ENCODE measurements around the gene LARP4B.

LARP4B gene

DNA sequence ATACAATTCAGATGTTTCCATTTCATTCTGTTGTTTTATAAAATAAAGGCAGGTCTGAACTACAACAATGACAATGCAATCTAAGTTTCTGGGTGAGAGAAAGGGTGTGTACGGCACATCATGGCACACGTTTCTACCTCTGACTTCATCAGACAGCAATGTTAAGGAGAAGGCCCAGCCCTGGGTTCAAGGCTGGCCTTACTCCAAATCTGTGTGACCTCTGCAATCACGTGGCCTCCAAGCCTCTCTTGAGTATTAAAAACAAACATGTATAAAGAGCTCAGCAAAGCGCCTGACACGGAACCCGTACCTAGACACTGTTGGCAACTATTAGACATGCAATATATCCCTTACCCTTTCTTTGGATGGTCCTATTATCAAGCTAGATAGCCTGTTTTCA is 114.1 kb downstream of the LARP4B start:
- TF ChIP-seq, protein P1, sequence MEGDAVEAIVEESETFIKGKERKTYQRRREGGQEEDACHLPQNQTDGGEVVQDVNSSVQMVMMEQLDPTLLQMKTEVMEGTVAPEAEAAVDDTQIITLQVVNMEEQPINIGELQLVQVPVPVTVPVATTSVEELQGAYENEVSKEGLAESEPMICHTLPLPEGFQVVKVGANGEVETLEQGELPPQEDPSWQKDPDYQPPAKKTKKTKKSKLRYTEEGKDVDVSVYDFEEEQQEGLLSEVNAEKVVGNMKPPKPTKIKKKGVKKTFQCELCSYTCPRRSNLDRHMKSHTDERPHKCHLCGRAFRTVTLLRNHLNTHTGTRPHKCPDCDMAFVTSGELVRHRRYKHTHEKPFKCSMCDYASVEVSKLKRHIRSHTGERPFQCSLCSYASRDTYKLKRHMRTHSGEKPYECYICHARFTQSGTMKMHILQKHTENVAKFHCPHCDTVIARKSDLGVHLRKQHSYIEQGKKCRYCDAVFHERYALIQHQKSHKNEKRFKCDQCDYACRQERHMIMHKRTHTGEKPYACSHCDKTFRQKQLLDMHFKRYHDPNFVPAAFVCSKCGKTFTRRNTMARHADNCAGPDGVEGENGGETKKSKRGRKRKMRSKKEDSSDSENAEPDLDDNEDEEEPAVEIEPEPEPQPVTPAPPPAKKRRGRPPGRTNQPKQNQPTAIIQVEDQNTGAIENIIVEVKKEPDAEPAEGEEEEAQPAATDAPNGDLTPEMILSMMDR (IDR thresholded peaks at IDR 0.05; ENCODE audit: insufficient read depth, low read length, missing control alignments): no peak
- H3K4me3 ChIP-seq (ENCODE audit: low read depth, low read length): no peak overlapping the region
- DNase-seq (ENCODE audit: low read depth, low spot score): no peak
- ChIA-PET POLR2A (interaction anchor here (0.6 kb wide), 1 partner anchor 70 kb away, joined by 3 read pairs; no protein-coding TSS in a partner anchor), CTCF (interaction anchor here (1.5 kb wide), 1 partner anchor 28 kb away, joined by 5 read pairs; no protein-coding TSS in a partner anchor)

DNA sequence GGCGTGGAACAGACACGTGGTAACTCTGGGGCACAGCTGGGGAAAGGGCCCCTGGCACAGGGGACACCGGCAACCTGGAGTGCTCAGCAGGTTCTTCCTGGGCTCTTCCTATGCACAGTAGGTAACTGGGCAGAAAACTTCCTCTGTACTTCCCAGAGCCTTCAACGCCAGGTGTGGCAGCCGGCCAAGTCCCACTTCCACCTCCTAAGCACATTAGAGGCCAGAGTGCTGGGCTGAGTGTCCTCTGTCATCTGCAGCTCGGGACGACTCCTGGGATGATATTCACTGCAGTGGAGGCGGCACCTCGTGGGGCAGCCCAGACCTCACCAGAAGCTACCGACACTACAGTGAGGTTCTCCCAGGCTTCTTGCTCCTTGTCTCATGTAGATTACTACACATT is 114.5 kb downstream of the LARP4B start:
- POLR2A ChIA-PET: no interaction called here
- CTCF ChIA-PET: interaction anchor here (1.5 kb wide), 1 partner anchor 28 kb away, joined by 5 read pairs; no protein-coding TSS in a partner anchor
- H3K4me3 ChIP-seq (ENCODE audit: low read depth, low read length): no peak overlapping the region
- TF ChIP-seq, protein P1 (IDR thresholded peaks at IDR 0.05; ENCODE audit: insufficient read depth, low read length, missing control alignments): no peak
- DNase-seq (ENCODE audit: low read depth, low spot score): no peak

DNA sequence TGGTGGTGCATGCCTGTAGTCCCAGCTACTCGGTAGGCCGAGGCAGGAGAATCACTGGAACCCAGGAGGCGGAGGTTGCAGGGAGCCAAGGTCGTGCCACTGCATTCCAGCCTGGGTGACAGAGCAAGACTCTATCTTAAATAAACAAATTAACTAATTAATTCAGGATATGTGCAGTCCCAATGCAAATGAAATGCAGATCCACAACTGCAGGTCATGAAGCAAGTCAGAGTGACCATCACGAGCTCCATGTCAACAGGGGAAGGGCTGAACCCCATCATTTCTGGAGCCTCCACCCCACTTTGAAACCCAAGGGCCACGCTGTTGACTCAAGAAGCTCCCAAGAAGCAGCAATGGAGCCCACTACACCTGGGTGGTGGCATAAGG is 115.4 kb downstream of the LARP4B start:
- TF ChIP-seq, protein P1 (IDR thresholded peaks at IDR 0.05; ENCODE audit: insufficient read depth, low read length, missing control alignments): no peak
- H3K4me3 ChIP-seq (ENCODE audit: low read depth, low read length): no peak overlapping the region
- ChIA-PET CTCF (interaction anchor here (1.1 to 1.4 kb wide), 2 partner anchors 10 to 305 kb away, joined by 3 to 4 read pairs; no protein-coding TSS in a partner anchor), POLR2A (no interaction called here)
- no peak for DNase-seq (ENCODE audit: low read depth, low spot score)

DNA sequence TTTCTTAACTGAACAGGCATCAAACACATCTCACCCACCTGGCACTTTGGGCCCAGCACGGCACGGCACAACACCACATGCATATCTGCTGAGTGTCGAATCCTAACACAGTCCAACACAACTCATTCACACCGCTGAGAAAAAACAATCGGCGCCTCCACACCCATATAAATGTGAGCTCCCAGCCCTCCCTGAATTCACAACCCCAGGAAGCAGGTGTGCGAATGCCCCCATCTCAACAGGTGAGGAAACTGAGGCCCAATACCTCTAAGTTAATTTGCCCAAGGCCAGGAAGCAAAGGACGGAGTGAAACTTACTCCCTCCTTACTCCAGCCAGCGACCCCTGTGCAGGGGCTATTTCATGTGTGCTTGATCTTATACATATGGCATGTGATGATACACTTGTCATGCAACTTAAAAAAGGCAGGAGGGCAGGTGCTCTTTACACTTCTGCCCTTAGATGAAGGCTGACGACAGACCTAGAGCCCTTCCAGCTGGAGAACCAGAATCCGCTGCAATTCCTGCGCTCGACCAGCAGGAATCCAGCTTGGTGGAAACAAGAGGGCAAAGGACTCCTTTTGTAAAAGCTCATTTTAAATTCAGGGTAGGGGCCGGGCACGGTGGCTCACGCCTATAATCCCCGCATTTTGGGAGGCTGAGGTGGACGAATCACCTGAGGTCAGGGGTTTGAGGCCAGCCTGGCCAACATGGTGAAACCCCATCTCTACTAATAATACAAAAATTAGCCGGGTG is 116.0 kb downstream of the LARP4B start:
- TF ChIP-seq, protein P1 (IDR thresholded peaks at IDR 0.05; ENCODE audit: insufficient read depth, low read length, missing control alignments): no peak
- DNase-seq (ENCODE audit: low read depth, low spot score): no peak
- H3K4me3 ChIP-seq (ENCODE audit: low read depth, low read length): no peak overlapping the region
- ChIA-PET POLR2A (no interaction called here), CTCF (interaction anchor here (1.1 to 1.4 kb wide), 3 partner anchors 9 to 305 kb away, joined by 3 to 4 read pairs (median 4); no protein-coding TSS in a partner anchor)

DNA sequence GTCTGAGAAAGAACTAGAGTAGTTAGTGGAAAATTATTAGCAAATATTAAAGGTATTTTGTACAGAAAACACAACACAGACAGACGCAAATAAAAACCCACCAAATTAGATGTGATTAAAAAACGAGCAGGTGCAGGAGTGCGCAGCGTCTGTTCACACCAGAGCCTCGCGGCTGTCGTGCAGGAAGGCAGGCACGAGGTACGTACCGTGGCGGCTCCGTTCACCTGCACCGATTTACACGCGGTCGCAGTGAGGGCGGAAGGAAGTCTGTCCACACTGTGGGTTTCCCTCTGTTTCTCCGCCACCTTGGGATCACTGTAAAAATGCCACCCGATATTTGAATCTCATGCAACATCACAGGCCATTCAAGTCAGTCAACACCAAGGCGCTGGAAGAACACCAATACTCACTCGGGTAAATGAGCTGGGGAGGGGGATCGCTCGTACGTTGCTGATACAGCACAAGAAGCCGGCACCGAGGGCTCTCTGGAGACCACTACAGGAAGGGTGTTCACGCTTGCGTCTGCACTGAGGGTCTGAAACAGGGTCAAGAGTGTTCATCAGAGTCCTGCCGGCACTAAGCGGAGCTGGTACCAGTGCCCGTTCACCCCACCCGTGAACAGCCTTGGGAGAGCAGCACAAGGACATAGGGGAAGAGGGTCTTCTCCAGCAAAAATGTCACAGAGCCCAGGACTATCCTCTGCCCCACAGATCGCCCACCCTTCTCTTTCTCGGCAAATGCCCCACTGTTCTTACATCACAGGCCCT is 116.8 kb downstream of the LARP4B start:
- DNase-seq (ENCODE audit: low read depth, low spot score): no peak
- CTCF ChIA-PET: interaction anchor here (0.6 to 1.2 kb wide), 3 partner anchors 9 to 100 kb away, joined by 3 to 4 read pairs (median 4); no protein-coding TSS in a partner anchor
- H3K4me3 ChIP-seq (ENCODE audit: low read depth, low read length): no peak overlapping the region
- POLR2A ChIA-PET: no interaction called here
- TF ChIP-seq, protein P1 (IDR thresholded peaks at IDR 0.05; ENCODE audit: insufficient read depth, low read length, missing control alignments): no peak

DNA sequence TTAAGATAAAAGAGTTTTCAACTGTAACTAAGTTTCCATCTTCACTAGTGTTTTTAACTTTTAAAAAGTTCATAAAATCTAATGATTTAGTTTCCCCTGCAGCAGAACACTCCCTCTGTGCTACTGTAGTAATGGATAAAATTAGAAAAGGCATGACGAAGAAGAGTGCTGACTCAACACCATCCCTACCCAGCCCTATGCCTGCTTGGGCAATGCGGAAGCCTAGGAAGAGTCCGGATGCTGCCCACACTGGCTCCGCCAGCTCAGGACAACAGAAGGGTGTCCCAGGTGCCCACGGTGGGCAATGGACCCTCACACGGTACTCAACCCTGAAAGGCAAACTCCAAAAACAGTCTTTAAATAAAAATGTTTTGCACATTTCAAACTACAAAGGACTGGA is 118.2 kb downstream of the LARP4B start:
- no peak for DNase-seq (ENCODE audit: low read depth, low spot score)
- ChIA-PET POLR2A (no interaction called here), CTCF (interaction anchor here (1.4 kb wide), 1 partner anchor 16 kb away, joined by 3 read pairs; no protein-coding TSS in a partner anchor)
- no peak overlapping the region for H3K4me3 ChIP-seq (ENCODE audit: low read depth, low read length)
- TF ChIP-seq, protein P1 (IDR thresholded peaks at IDR 0.05; ENCODE audit: insufficient read depth, low read length, missing control alignments): no peak

Data from AG04449 (cell line).